K562 (cell line): ENCODE measurements around the gene BTF3L4. TPM values are rescaled to one million over a fixed set of nuclear protein-coding genes. Genes with fewer than 3 reads are reported as not detected.
A peak's percentile ranks its signal among the peaks of the same experiment; 100 is the strongest.

Experiments
- DEAF1 ChIP-seq: fragments of 450-650 bp; formaldehyde crosslinking; IDR thresholded peaks from 2 replicates; pipeline ENCODE4 v1.4.0; 2020; ENCODE audit warnings: mild to moderate bottlenecking, moderate library complexity
- EGR1 ChIP-seq: fragments of 450-650 bp; conservative IDR thresholded peaks from 2 replicates; pipeline ENCODE4 v1.6.1; 2017; ENCODE audit warnings: mild to moderate bottlenecking
- GTF2A2 ChIP-seq: IDR thresholded peaks from 2 replicates; pipeline ENCODE4 v1.6.1; 2016; ENCODE audit warnings: mild to moderate bottlenecking, missing genetic modification characterization, missing compliant biosample characterization
- HDAC3 ChIP-seq: fragments of 450-650 bp; IDR thresholded peaks from 2 replicates; pipeline ENCODE4 v1.6.1; 2018; ENCODE audit warnings: borderline replicate concordance, mild to moderate bottlenecking, moderate library complexity; ENCODE audit not compliant: partially characterized antibody
- JUND ChIP-seq, 2 experiments: IDR thresholded peaks; 2 replicates in 1 of 2; 3 replicates in 1 of 2; pipeline ENCODE4 v1.6.1; 2011; ENCODE audit warnings: borderline replicate concordance in 2 of 2, low read depth in 2 of 2, low read length in 2 of 2, improper control_type of control experiment in 1 of 2, missing biosample characterization in 1 of 2, missing genetic modification characterization in 1 of 2, missing genetic modification reagents in 1 of 2
- MTA1 ChIP-seq: fragments of 450-650 bp; IDR thresholded peaks from 2 replicates; pipeline ENCODE4 v1.6.1; 2017; ENCODE audit warnings: borderline replicate concordance
- PHF20 ChIP-seq: fragments of 450-650 bp; IDR thresholded peaks from 2 replicates; pipeline ENCODE4 v1.6.1; 2018; ENCODE audit not compliant: partially characterized antibody
- POLR2H ChIP-seq: IDR thresholded peaks from 2 replicates; pipeline ENCODE4 v1.6.1; 2016; ENCODE audit warnings: missing genetic modification characterization, low read depth, mild to moderate bottlenecking, control low read depth, missing compliant biosample characterization, moderate library complexity
- TBP ChIP-seq: optimal IDR thresholded peaks from 2 replicates; pipeline ENCODE3; 2011; ENCODE audit warnings: low read depth, low read length, improper control_type of control experiment
- ZBTB7A ChIP-seq: IDR thresholded peaks from 2 replicates; pipeline ENCODE4 v1.6.1; 2011; ENCODE audit warnings: low read depth, mild to moderate bottlenecking, low read length, moderate library complexity, borderline replicate concordance; ENCODE audit not compliant: control insufficient read depth
- ZNF143 ChIP-seq: sonication (generic); formaldehyde crosslinking; IDR thresholded peaks from 2 replicates; pipeline ENCODE4 v1.9.0; 2022; ENCODE audit warnings: mild to moderate bottlenecking, missing genetic modification reagents
- ZNF347 ChIP-seq: fragments of 450-650 bp; formaldehyde crosslinking; IDR thresholded peaks from 2 replicates; pipeline ENCODE4 v1.4.0; 2020; ENCODE audit warnings: low read depth, mild to moderate bottlenecking, moderate library complexity
- ZNF445 ChIP-seq: fragments of 250-450 bp; sonication (Bioruptor Pico); IDR thresholded peaks from 2 replicates; pipeline ENCODE4 v1.4.0; 2020; ENCODE audit warnings: low read depth, mild to moderate bottlenecking, moderate library complexity
- ZNF592 ChIP-seq: fragments of 450-650 bp; IDR thresholded peaks from 2 replicates; pipeline ENCODE4 v1.6.1; 2017; ENCODE audit warnings: antibody characterized with exemption, mild to moderate bottlenecking
- ZSCAN32 ChIP-seq: fragments of 450-650 bp; formaldehyde crosslinking; IDR thresholded peaks from 2 replicates; pipeline ENCODE4 v1.4.0; 2020; ENCODE audit warnings: mild to moderate bottlenecking, moderate library complexity
- polyA plus RNA-seq, 8 experiments: library from polyadenylated mRNA; depleted of rRNA in 4 of 8; stranded (reverse) in 5 of 8; unstranded in 3 of 8; fragments of >200 nt; fragmentation: Nextera tagmentation in 2 of 8; fragmentation: Illumina TruSeq in 1 of 8; extraction: Ambion mirVana in 2 of 8; extraction: Trizol in 1 of 8; gene quantifications; 2 replicates each; pipeline versions ENCODE4 v1.2.1 to v1.2.3, GENCODE V29; 2011 to 2014; ENCODE audit warnings: inconsistent platforms in 1 of 8, missing spikeins in 1 of 8
- total RNA-seq, 7 experiments: library from RNA; depleted of rRNA in 6 of 7; stranded (reverse); fragments of >200 nt in 6 of 7; fragmentation: Illumina TruSeq in 2 of 7; extraction: Trizol in 2 of 7; gene quantifications; 2 replicates each; pipeline versions ENCODE4 v1.2.1 to v1.2.3, GENCODE V29; 2011 to 2021; ENCODE audit warnings: low replicate concordance in 1 of 7
- TF ChIP-seq, protein P1 (sequence below): fragments of 150-350 bp; conservative IDR thresholded peaks from 2 replicates; pipeline ENCODE4 v1.6.1; 2014; ENCODE audit warnings: low read length

BTF3L4 gene
- total and polyA plus RNA-seq, 9 of the 15 experiments (the other 6 are each of a cell fraction or from before 2014, with no cell fraction given), result 40.1 to 106 (median 88.8) TPM

GRCh38 chr1:52033190-52034049 lies 22.7 kb upstream of the BTF3L4 start, which contains the start of gene KTI12 (continued):
- TF ChIP-seq, protein P1, sequence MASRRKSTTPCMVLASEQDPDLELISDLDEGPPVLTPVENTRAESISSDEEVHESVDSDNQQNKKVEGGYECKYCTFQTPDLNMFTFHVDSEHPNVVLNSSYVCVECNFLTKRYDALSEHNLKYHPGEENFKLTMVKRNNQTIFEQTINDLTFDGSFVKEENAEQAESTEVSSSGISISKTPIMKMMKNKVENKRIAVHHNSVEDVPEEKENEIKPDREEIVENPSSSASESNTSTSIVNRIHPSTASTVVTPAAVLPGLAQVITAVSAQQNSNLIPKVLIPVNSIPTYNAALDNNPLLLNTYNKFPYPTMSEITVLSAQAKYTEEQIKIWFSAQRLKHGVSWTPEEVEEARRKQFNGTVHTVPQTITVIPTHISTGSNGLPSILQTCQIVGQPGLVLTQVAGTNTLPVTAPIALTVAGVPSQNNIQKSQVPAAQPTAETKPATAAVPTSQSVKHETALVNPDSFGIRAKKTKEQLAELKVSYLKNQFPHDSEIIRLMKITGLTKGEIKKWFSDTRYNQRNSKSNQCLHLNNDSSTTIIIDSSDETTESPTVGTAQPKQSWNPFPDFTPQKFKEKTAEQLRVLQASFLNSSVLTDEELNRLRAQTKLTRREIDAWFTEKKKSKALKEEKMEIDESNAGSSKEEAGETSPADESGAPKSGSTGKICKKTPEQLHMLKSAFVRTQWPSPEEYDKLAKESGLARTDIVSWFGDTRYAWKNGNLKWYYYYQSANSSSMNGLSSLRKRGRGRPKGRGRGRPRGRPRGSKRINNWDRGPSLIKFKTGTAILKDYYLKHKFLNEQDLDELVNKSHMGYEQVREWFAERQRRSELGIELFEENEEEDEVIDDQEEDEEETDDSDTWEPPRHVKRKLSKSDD, result 0 out of 2 replicates have a peak, but pooled peaks have one; percentile 29
- 0 out of 2 replicates have a peak, but pooled peaks have one; percentile 18 for TF ChIP-seq ZNF445 (CRISPR knock-in tag)
- peak; percentile 49; the same call in 1 of the 2 replicates for TF ChIP-seq ZNF143 (CRISPR knock-in tag)
- TF ChIP-seq PHF20, result peak; percentile 94
- peak; percentile 73 for TF ChIP-seq TBP
- no peak for TF ChIP-seq ZNF347 (CRISPR knock-in tag)
- TF ChIP-seq GTF2A2 (tag), result no peak
- no peak for TF ChIP-seq EGR1
- TF ChIP-seq HDAC3, result no peak
- no peak for TF ChIP-seq ZBTB7A
- 0 out of 2 replicates have a peak, but pooled peaks have one; percentile 0 for TF ChIP-seq ZNF592
- TF ChIP-seq ZSCAN32, result no peak
- TF ChIP-seq DEAF1 (CRISPR knock-in tag), result 0 out of 2 replicates have a peak, but pooled peaks have one; percentile 18
- 0 out of 2 replicates have a peak, but pooled peaks have one; percentile 71 for TF ChIP-seq POLR2H (tag)
- no peak for TF ChIP-seq MTA1
- peak; percentile 72 for TF ChIP-seq JUND (IDR thresholded peaks at IDR 0.05; ENCODE audit: borderline replicate concordance, low read depth, low read length)
- no peak; the same call in 2 of the 3 replicates for TF ChIP-seq JUND (tag; IDR thresholded peaks at IDR 0.05; ENCODE audit: borderline replicate concordance, low read depth, low read length)
